Upper lobe of left lung (tissue), 4 donors: ENCODE measurements around the gene NPSR1.
"Not testable (repeated sequence)": the region's sequence is repeated elsewhere in the genome, so short reads cannot be mapped to it uniquely, and the experiment has no call there.

Experiments
- CTCF ChIP-seq, 6 experiments: fragments of 450-650 bp in 4 of 6; fragments of 200-600 bp in 2 of 6; sonication (generic) in 2 of 6; IDR thresholded peaks; one replicate each; pipeline ENCODE4 v1.5.1; 2016 to 2019; ENCODE audit warnings: antibody characterized with exemption in 6 of 6
- EP300 ChIP-seq, 4 donors: sonication (generic); formaldehyde crosslinking; IDR thresholded peaks; one replicate each; pipeline ENCODE4 v1.5.1; 2017; ENCODE audit warnings: antibody characterized with exemption in 4 of 4, control low read depth in 2 of 4
- POLR2A ChIP-seq, 4 donors: fragments of 450-650 bp; IDR thresholded peaks; one replicate each; pipeline ENCODE4 v1.5.1; 2016 to 2017; ENCODE audit warnings: antibody characterized with exemption in 4 of 4, mild to moderate bottlenecking in 2 of 4

DNA sequence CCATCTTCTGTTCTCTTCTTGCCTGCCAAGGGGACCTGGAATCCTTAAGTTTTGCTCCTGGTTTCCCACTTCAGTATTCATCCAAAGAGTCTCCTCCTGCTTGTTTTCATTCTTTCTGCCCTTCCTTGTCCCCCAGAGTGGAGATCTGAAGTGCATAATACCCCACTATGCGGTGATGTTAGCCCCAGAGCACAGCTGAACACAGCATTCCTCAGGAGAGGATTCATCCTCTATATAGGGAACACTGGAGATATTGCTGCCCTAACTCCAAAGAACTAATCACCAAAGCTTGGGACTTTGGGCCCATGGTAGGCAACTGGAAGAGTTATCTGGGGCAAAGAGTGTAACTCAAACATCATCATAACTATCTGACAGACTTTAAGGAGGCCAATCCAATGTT lies 201.3 kb downstream of the NPSR1 start:
- TF ChIP-seq POLR2A, CTCF, EP300 (IDR thresholded peaks at IDR 0.05): not testable (repeated sequence)
